H9 (cell line): ENCODE results near the gene MBD5. TPM values are rescaled to one million over a fixed set of nuclear protein-coding genes. Genes with fewer than 3 reads are reported as not detected.

Experiments used
- DNase-seq: peaks from one replicate; pipeline ENCODE4 v3.0.0-alpha.2; 2017
- H2AFZ ChIP-seq: one replicate; pipeline ENCODE4 v1.6.1; 2013; ENCODE audit warnings: mild to moderate bottlenecking, low read length, control low read depth, moderate library complexity
- H2AK5ac ChIP-seq: 2 replicates; pipeline ENCODE4 v1.6.1; 2013; ENCODE audit warnings: low read length, control low read depth, mixed read lengths; ENCODE audit not compliant: insufficient read length
- H2BK120ac ChIP-seq: one replicate; pipeline ENCODE4 v1.6.1; 2013; ENCODE audit warnings: low read depth, mild to moderate bottlenecking, low read length, control low read depth, inconsistent platforms; ENCODE audit not compliant: poor library complexity, severe bottlenecking
- H2BK12ac ChIP-seq: 2 replicates; pipeline ENCODE4 v1.6.1; 2013; ENCODE audit warnings: low read length, control low read depth, mixed read lengths, low read depth; ENCODE audit not compliant: insufficient read length
- H2BK15ac ChIP-seq: 2 replicates; pipeline ENCODE4 v1.6.1; 2013; ENCODE audit warnings: low read depth, low read length, control low read depth
- H2BK20ac ChIP-seq: one replicate; pipeline ENCODE4 v1.6.1; 2013; ENCODE audit warnings: low read depth, mild to moderate bottlenecking, low read length, control low read depth, inconsistent platforms; ENCODE audit not compliant: poor library complexity, severe bottlenecking
- H2BK5ac ChIP-seq: 2 replicates; pipeline ENCODE4 v1.6.1; 2013; ENCODE audit warnings: low read length, control low read depth, mixed read lengths; ENCODE audit not compliant: insufficient read length
- H3K14ac ChIP-seq: 2 replicates; pipeline ENCODE4 v1.6.1; 2013; ENCODE audit warnings: low read length, control low read depth; ENCODE audit not compliant: insufficient read depth
- H3K18ac ChIP-seq: 2 replicates; pipeline ENCODE4 v1.6.1; 2013; ENCODE audit warnings: low read depth, mild to moderate bottlenecking, mixed read lengths, low read length, control low read depth; ENCODE audit not compliant: insufficient read length
- H3K23ac ChIP-seq: 2 replicates; pipeline ENCODE4 v1.6.1; 2013; ENCODE audit warnings: low read length, control low read depth, mixed read lengths, low read depth; ENCODE audit not compliant: insufficient read length
- H3K23me2 ChIP-seq: 2 replicates; pipeline ENCODE4 v1.6.1; 2013; ENCODE audit warnings: low read depth, mild to moderate bottlenecking, mixed read lengths, low read length, control low read depth; ENCODE audit not compliant: insufficient read length, poor library complexity, severe bottlenecking
- H3K27ac ChIP-seq: 2 replicates; pipeline ENCODE4 v1.5.1; 2013; ENCODE audit warnings: low read length, control low read depth, mixed read lengths, low read depth; ENCODE audit not compliant: insufficient read length
- H3K27me3 ChIP-seq: 2 replicates; pipeline ENCODE4 v1.6.1; 2013; ENCODE audit warnings: low read length, control low read depth, inconsistent platforms; ENCODE audit not compliant: insufficient read depth
- H3K4ac ChIP-seq: 2 replicates; pipeline ENCODE4 v1.6.1; 2013; ENCODE audit warnings: low read depth, mild to moderate bottlenecking, control low read depth, inconsistent platforms, low read length, moderate library complexity
- H3K4me1 ChIP-seq: 2 replicates; pipeline ENCODE4 v1.6.1; 2013; ENCODE audit warnings: low read length, control low read depth, inconsistent platforms; ENCODE audit not compliant: insufficient read depth
- H3K4me2 ChIP-seq: 2 replicates; pipeline ENCODE4 v1.6.1; 2013; ENCODE audit warnings: low read length, control low read depth, mixed read lengths; ENCODE audit not compliant: insufficient read length, insufficient read depth
- H3K56ac ChIP-seq: 2 replicates; pipeline ENCODE4 v1.6.1; 2013; ENCODE audit warnings: low read depth, mild to moderate bottlenecking, mixed read lengths, low read length, control low read depth; ENCODE audit not compliant: insufficient read length
- H3K79me1 ChIP-seq: 2 replicates; pipeline ENCODE4 v1.6.1; 2013; ENCODE audit warnings: low read depth, mild to moderate bottlenecking, moderate library complexity, low read length, control low read depth, inconsistent platforms; ENCODE audit not compliant: insufficient read depth, poor library complexity, severe bottlenecking
- H3K79me2 ChIP-seq: 2 replicates; pipeline ENCODE4 v1.6.1; 2013; ENCODE audit warnings: low read length, control low read depth, inconsistent platforms; ENCODE audit not compliant: insufficient read depth
- H3K9ac ChIP-seq: 2 replicates; pipeline ENCODE4 v1.6.1; 2013; ENCODE audit warnings: low read length, control low read depth, mixed read lengths; ENCODE audit not compliant: insufficient read length; ENCODE audit errors: extremely low read depth
- H3K9me3 ChIP-seq: one replicate; pipeline ENCODE4 v1.6.1; 2013; ENCODE audit warnings: low read depth, low read length, inconsistent platforms; ENCODE audit not compliant: control insufficient read depth
- H3T11ph ChIP-seq: one replicate; pipeline ENCODE4 v1.6.1; 2013; ENCODE audit warnings: mild to moderate bottlenecking, low read length, control low read depth, inconsistent platforms
- H4K20me1 ChIP-seq: one replicate; pipeline ENCODE4 v1.6.1; 2013; ENCODE audit not compliant: control insufficient read depth, insufficient read length, insufficient read depth
- H4K5ac ChIP-seq: 2 replicates; pipeline ENCODE4 v1.6.1; 2013; ENCODE audit warnings: low read depth, mild to moderate bottlenecking, mixed read lengths, low read length, control low read depth; ENCODE audit not compliant: insufficient read length
- H4K8ac ChIP-seq: replicated peaks from 2 replicates; pipeline ENCODE4 v1.6.1; 2013; ENCODE audit warnings: low read length, control low read depth, mixed read lengths, low read depth; ENCODE audit not compliant: insufficient read length
- H4K91ac ChIP-seq: 2 replicates; pipeline ENCODE4 v1.6.1; 2013; ENCODE audit warnings: low read depth, mild to moderate bottlenecking, moderate library complexity, mixed read lengths, low read length, control low read depth; ENCODE audit not compliant: insufficient read length
- H3K27ac Mint-ChIP-seq, 3 experiments: 2 replicates in 2 of 3; 3 replicates in 1 of 3; pipeline ENCODE4 v1.8.0; 2020 to 2021; ENCODE audit warnings: mixed read lengths in 3 of 3, mild to moderate bottlenecking in 1 of 3, moderate library complexity in 1 of 3
- H3K27me3 Mint-ChIP-seq: 2 replicates; pipeline ENCODE4 v1.8.0; 2021; ENCODE audit warnings: low read depth, mild to moderate bottlenecking, moderate library complexity, mixed read lengths
- H3K36me3 Mint-ChIP-seq, 3 experiments: 2 replicates in 2 of 3; 3 replicates in 1 of 3; pipeline ENCODE4 v1.8.0; 2020 to 2021; ENCODE audit warnings: low read depth in 3 of 3, mixed read lengths in 3 of 3; ENCODE audit not compliant: insufficient read depth in 1 of 3
- H3K4me1 Mint-ChIP-seq, 2 experiments: 2 replicates each; pipeline ENCODE4 v1.8.0; 2020; ENCODE audit warnings: mixed read lengths in 2 of 2
- H3K4me3 Mint-ChIP-seq, 2 experiments: 2 replicates in 1 of 2; 3 replicates in 1 of 2; pipeline ENCODE4 v1.8.0; 2020 to 2021; ENCODE audit warnings: mild to moderate bottlenecking in 2 of 2, mixed read lengths in 2 of 2, moderate library complexity in 1 of 2
- H3K9me3 Mint-ChIP-seq, 2 experiments: 2 replicates in 1 of 2; 3 replicates in 1 of 2; pipeline ENCODE4 v1.8.0; 2020; ENCODE audit warnings: mild to moderate bottlenecking in 2 of 2, mixed read lengths in 2 of 2, moderate library complexity in 1 of 2
- CTCF ChIP-seq: fragments of 200-600 bp; sonication (generic); conservative IDR thresholded peaks from 3 replicates; pipeline ENCODE4 v1.8.0; 2021; ENCODE audit warnings: antibody characterized with exemption, mild to moderate bottlenecking
- WGBS: extraction: QIAGEN DNeasy Blood & Tissue Kit; methylation state at CpG from one replicate; pipeline ENCODE4 v1.1.7; 2013; ENCODE audit warnings: missing lambda C conversion rate, low lambda C conversion rate, mixed read lengths; ENCODE audit not compliant: insufficient read length; ENCODE audit errors: extremely low coverage; 5-methylcytosine and 5-hydroxymethylcytosine counted together
- total RNA-seq: library from RNA; stranded (reverse); gene quantifications from 2 replicates; pipeline ENCODE4 v1.2.1, GENCODE V29; 2021

MBD5 gene
- total RNA-seq, 1 experiment from 2014 or later, result 23.1 TPM

GRCh38 chr2:148501545-148501944 lies 480.7 kb downstream of the MBD5 start:
- Histone ChIP-seq H3K23me2 (no peaks in the 10 kb centered on the region), H3K4me1 (no peaks in the 10 kb centered on the region; the same call in 1 of the 2 replicates), H3K9me3 (no peaks in the 10 kb centered on the region), H3K27ac (no peak overlapping the region), H3K23ac (no peak overlapping the region), H3K56ac (no peak overlapping the region), H2BK120ac (no peak overlapping the region), H2AFZ (no peak overlapping the region), H2BK5ac (no peak overlapping the region), H3K9ac (no peak overlapping the region), H4K20me1 (no peaks in the 10 kb centered on the region), H3K14ac (no peak overlapping the region), H3K79me1 (no peaks in the 10 kb centered on the region), H3K79me2 (no peaks in the 10 kb centered on the region), H3K18ac (no peak overlapping the region), H2BK12ac (no peak overlapping the region), H2BK15ac (no peak overlapping the region), H3K27me3 (no peaks in the 10 kb centered on the region), H4K8ac (no peak overlapping the region), H3K4me2 (no peak overlapping the region), H4K5ac (no peak overlapping the region), H3T11ph (no peak overlapping the region), H2BK20ac (no peak overlapping the region), H4K91ac (no peak overlapping the region), H2AK5ac (no peak overlapping the region), H3K4ac (no peak overlapping the region)
- H3K27me3 Mint-ChIP-seq, result no peaks in the 10 kb centered on the region
- DNase-seq, result no peak
- no peak overlapping the region; a peak in 1 of 7 replicates for H3K27ac Mint-ChIP-seq
- no peak overlapping the region for H3K4me3 Mint-ChIP-seq
- peaks cover 1 to 7% of the 10 kb centered on the region in 2 experiments; a peak in 3 of 4 replicates for H3K4me1 Mint-ChIP-seq
- WGBS, result no CpG with 5 or more reads among the region's 1 CpG
- H3K9me3 Mint-ChIP-seq, result no peaks in the 10 kb centered on the region
- TF ChIP-seq CTCF, result no peak
- no peaks in the 10 kb centered on the region for H3K36me3 Mint-ChIP-seq
